GM19395 (cell line): ENCODE data around the gene RING1.
"Not testable (repeated sequence)": the region's sequence is repeated elsewhere in the genome, so short reads cannot be mapped to it uniquely, and the experiment has no call there.

Source experiments
- ATAC-seq: cut with Tn5 transposase; IDR thresholded peaks from one replicate; pipeline ENCODE4 v1.9.1; 2021; ENCODE audit warnings: mild to moderate bottlenecking, moderate library complexity; ENCODE audit not compliant: unreplicated experiment

RING1 gene

GRCh38 chr6:33205191-33206026, 2.9 kb upstream of the RING1 start:
- ATAC-seq = no peak

- ATAC-seq = no peak
Observed at GRCh38 chr6:33206027-33206863, 2.1 kb upstream of the RING1 start.

GRCh38 chr6:33206864-33207551, 1.3 kb upstream of the RING1 start:
- no peak for ATAC-seq

- no peak for ATAC-seq
Observed at GRCh38 chr6:33207552-33208090, 679 bp upstream of the RING1 start.

- no peak for ATAC-seq
Observed at GRCh38 chr6:33209856-33210255, 1.6 kb downstream of the RING1 start.

- ATAC-seq = no peak
Observed at GRCh38 chr6:33211136-33211535, 2.8 kb downstream of the RING1 start.

- ATAC-seq = no peak
Observed at GRCh38 chr6:33211666-33212422, 3.5 kb downstream of the RING1 start.

- ATAC-seq = no peak
Observed at GRCh38 chr6:33212857-33213165, 4.5 kb downstream of the RING1 start.

- ATAC-seq = no peak
Observed at GRCh38 chr6:33213166-33213988, 5.1 kb downstream of the RING1 start.

- no peak for ATAC-seq
Observed at GRCh38 chr6:33213989-33214335, 5.7 kb downstream of the RING1 start.

- ATAC-seq = no peak
Observed at GRCh38 chr6:33215271-33216116, 7.2 kb downstream of the RING1 start.

GRCh38 chr6:33216117-33216649, 7.9 kb downstream of the RING1 start:
- no peak for ATAC-seq

GRCh38 chr6:33217246-33217645, 8.9 kb downstream of the RING1 start:
- no peak for ATAC-seq

GRCh38 chr6:33217681-33218080, 9.4 kb downstream of the RING1 start:
- no peak for ATAC-seq

GRCh38 chr6:33226503-33227120, 18.3 kb downstream of the RING1 start:
- ATAC-seq = not testable (repeated sequence)

- ATAC-seq = no peak
Observed at GRCh38 chr6:33235221-33235634, 26.9 kb downstream of the RING1 start.

- ATAC-seq = no peak
Observed at GRCh38 chr6:33236328-33236727, 28.0 kb downstream of the RING1 start.

- no peak for ATAC-seq
Observed at GRCh38 chr6:33236852-33237251, 28.6 kb downstream of the RING1 start.
